Right lobe of liver (tissue), 4 donors: Measurements from ENCODE around the gene PRR15L.

ENCODE experiments used
- CTCF ChIP-seq, 4 donors: fragments of 200-600 bp in 3 of 4; fragments of 450-650 bp in 1 of 4; IDR thresholded peaks; one replicate each; pipeline versions ENCODE4 v1.5.1 to v1.8.0; 2016 to 2022; ENCODE audit warnings: antibody characterized with exemption in 4 of 4, mild to moderate bottlenecking in 2 of 4
- POLR2A ChIP-seq: fragments of 450-650 bp; IDR thresholded peaks from one replicate; pipeline ENCODE4 v1.6.1; 2017; ENCODE audit warnings: antibody characterized with exemption, mild to moderate bottlenecking
- donor health status: DM: no; HTN: no; CAD: no.
- donor health status: DM: no; HTN: no; CAD: no.
- donor health status: DM: no; HTN: yes; CAD: no.

- no peak for TF ChIP-seq CTCF (IDR thresholded peaks at IDR 0.05)
- no peak for TF ChIP-seq POLR2A
Observed at GRCh38 chr17:48001197-48001596, 43.5 kb upstream of the PRR15L start.
